Retinal pigment epithelial cell (primary cell): Measurements from ENCODE around the gene FLT4.
"Not testable (repeated sequence)": the region's sequence is repeated elsewhere in the genome, so short reads cannot be mapped to it uniquely, and the experiment has no call there.

Experiments used
- DNase-seq: peaks from one replicate; pipeline ENCODE4 v3.0.0-alpha.2; 2010; ENCODE audit warnings: low read depth
- H3K4me3 ChIP-seq: 2 replicates; pipeline ENCODE4 v1.5.1; 2011; ENCODE audit warnings: mild to moderate bottlenecking, low read length, control low read depth, moderate library complexity
- CTCF ChIP-seq: conservative IDR thresholded peaks from 2 replicates; pipeline ENCODE4 v1.5.1; 2011; ENCODE audit warnings: low read depth, low read length, control low read depth, inconsistent platforms

FLT4 gene

GRCh38 chr5:180675036-180675635, 25.7 kb upstream of the FLT4 start:
- TF ChIP-seq CTCF: no peak
- H3K4me3 ChIP-seq: no peak overlapping the region
- DNase-seq: no peak

- H3K4me3 ChIP-seq, DNase-seq: not testable (repeated sequence)
Observed at GRCh38 chr5:180674090-180674475, 24.7 kb upstream of the FLT4 start.

- no peak overlapping the region for H3K4me3 ChIP-seq
Observed at GRCh38 chr5:180673371-180674089, 24.1 kb upstream of the FLT4 start.

GRCh38 chr5:180671958-180672524, 22.6 kb upstream of the FLT4 start:
- not testable (repeated sequence) for DNase-seq, H3K4me3 ChIP-seq

More at GRCh38 chr5:180673371-180674089, 24.1 kb upstream of the FLT4 start:
- peak; percentile 7 for TF ChIP-seq CTCF
- no peak for DNase-seq

GRCh38 chr5:180670586-180671359, 21.4 kb upstream of the FLT4 start:
- no peak overlapping the region for H3K4me3 ChIP-seq
- TF ChIP-seq CTCF: peak; percentile 58
- DNase-seq: peak; percentile 3

GRCh38 chr5:180670157-180670556, 20.8 kb upstream of the FLT4 start:
- no peak for TF ChIP-seq CTCF
- no peak for DNase-seq
- no peak overlapping the region for H3K4me3 ChIP-seq

GRCh38 chr5:180669661-180670060, 20.3 kb upstream of the FLT4 start:
- H3K4me3 ChIP-seq: no peak overlapping the region
- TF ChIP-seq CTCF: no peak
- no peak for DNase-seq
